Stimulated activated CD4-positive, alpha-beta T cell treated with anti-CD3 and anti-CD28 coated beads, TNF-alpha, amount 100 ng/mL, for 4 hours (primary cell): Measurements from ENCODE around the gene SPATA24.
"Not testable (repeated sequence)": the region's sequence is repeated elsewhere in the genome, so short reads cannot be mapped to it uniquely, and the experiment has no call there.

ENCODE experiments used
- DNase-seq, 3 experiments: peaks; one replicate each; pipeline ENCODE4 v3.0.0-alpha.2; 2020; ENCODE audit warnings: low read depth in 3 of 3

Gene SPATA24

GRCh38 chr5:139382807-139383206 lies 21.1 kb downstream of the SPATA24 start:
- DNase-seq = no peak

GRCh38 chr5:139381837-139382761 lies 21.8 kb downstream of the SPATA24 start:
- no peak for DNase-seq

DNA sequence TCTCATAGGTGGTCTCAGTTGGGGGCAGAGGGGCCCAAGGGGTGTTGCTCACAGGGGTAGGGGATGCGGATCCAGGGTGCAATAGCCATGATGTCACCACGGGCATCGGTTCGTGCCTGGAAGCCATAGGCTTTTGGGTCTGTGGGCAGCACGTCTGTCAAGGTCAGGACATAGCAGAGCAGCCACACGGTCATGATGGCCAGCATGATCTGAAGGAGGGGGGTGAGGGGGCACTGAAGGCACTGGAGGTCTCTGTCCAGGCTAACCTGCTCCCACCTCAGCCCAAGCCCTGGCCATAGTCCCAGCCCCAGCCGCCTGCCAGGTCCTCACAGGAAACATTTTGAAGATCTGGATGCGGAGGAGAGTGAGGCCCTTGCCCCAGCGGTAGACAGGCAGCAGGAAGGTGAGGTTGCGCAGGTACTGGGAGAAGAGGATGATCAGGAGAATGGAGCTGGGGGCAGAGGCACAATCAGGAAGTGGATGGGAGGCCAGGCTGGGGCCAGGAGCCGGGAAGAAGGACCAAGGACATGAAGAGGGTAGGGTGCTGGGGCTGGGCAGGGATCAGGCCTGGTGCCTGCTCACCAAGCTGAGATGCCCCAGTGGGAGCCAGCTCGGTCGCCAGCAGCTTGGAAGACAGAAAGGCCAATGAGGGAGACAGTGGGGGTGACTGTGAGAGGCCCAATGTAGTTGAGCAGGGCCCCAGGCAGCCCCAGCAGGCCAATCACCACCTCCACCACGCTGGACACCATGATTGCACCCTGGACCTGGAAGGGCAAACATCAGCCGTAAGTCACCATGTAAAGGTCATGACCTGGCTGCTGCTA lies 24.1 kb downstream of the SPATA24 start:
- DNase-seq = no peak

GRCh38 chr5:139378941-139379361 lies 24.9 kb downstream of the SPATA24 start:
- no peak for DNase-seq

GRCh38 chr5:139378101-139378825 lies 25.6 kb downstream of the SPATA24 start:
- no peak for DNase-seq

DNA sequence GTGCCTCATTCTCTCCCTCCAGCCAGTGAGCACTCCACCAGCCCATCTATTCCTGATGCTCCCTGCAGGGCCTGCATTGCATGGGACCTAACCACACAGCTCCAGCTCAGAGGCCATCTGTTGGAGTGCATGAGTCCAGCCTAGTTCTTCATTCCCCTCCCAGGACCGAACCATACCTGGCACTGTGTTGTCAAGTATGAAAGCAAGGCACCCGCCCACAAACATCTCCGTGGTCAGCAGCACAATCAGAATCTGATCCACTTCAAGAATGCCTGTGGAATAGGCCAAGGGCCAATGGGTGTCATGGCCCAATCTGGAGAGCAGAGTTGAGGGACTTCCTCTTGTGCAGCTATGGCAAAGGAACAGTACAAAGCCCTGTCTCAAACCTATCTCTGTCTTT lies 26.7 kb downstream of the SPATA24 start:
- DNase-seq = no peak

DNA sequence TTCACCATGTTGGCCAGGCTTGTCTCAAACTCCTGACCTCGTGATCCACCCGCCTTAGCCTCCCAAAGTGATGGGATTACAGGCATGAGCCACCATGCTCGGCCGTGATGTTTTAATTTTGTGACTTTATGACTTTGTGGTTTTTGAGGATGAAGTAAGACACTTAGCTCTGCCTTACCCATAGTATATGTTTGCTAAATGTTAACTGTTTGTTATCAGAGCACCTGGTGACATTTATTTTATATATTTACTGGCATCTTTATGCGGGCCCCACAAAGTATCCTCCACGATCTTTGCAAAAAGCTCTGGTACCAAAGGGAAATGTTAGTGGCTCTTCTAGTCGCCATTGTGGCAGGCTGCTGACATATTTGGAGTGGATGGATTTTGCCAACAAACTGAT lies 27.5 kb downstream of the SPATA24 start:
- DNase-seq = no peak

GRCh38 chr5:139374909-139375308 lies 29.0 kb downstream of the SPATA24 start:
- DNase-seq = no peak

DNA sequence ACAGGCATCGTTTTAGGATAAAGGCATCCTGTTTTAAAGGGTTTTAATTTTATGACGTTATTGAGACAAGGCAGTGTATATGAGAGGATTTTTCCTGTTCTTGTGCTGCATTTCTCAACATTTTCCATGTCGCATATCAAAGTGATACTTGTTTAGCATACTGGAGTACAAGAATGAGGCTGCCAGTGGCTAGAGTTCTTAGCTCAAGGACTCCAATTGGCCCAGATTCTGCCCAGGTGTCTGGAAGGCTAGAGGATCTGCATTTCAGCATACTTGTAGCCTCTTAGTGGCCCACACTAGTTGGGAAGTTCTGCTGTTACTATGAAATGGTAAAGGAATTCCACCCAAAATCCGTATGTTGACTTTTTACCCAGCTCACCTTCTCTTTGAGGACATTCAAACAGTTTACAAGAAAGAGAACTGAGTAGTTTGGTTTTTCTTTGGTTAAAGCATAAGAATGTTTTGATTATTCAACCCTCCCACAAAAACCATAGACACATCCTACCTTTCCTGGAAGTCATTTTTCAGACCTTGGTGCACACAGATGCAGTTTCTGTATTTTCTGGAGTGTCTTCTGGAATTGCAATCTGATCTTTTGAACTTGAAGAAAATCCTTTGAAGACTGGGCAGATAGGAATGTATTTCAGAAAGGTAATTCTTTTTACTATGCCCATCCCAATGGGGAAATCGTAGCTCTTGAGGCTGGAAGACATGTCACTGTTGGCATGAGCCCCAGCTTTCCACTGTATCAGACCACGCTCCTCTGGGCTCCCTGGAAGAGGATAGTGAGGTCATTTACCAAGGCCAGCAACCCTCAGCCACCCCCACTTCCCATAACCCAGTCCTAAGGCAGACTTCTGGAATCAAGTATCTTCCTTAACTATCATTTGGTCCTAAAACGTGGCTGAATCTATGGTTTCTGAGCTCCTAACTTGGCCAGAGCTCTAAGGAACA lies 32.1 kb downstream of the SPATA24 start:
- no peak for DNase-seq

DNA sequence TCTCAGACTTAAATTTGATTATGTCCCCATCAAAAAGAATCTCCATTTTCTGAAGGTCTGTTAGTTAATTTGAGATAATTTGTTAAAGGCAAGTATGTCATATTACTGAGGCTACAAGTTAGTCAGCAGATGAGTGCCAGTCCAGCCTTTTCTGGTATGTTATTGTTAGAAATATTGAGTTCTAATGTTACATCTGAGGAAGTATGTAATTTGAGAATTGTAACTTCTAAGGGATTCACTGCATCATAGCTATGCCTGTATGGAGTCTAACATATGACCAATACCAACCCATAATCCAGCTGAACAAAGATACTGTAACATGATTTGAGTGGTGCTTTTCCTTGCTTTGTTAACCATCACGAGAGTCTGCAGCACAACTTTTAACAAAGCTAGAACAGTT lies 34.7 kb downstream of the SPATA24 start:
- no peak for DNase-seq

DNA sequence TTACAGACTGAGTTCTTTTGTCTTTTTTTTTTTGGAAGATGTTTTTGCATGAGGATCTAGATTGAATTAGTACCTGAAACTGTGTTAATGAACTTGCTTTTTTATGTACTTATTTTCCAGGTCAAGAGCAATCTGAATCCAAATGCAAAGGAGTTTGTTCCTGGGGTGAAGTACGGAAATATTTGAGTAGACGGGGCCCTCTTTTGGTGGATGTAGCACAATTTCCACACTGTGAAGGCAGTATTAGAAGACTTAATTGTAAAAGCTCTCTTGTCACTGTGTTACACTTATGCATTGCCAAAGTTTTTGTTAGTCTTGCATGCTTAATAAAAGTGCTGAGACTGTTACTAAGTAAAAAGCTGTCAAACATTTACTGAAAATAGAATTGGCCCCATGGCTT lies 35.3 kb downstream of the SPATA24 start:
- DNase-seq = no peak

DNA sequence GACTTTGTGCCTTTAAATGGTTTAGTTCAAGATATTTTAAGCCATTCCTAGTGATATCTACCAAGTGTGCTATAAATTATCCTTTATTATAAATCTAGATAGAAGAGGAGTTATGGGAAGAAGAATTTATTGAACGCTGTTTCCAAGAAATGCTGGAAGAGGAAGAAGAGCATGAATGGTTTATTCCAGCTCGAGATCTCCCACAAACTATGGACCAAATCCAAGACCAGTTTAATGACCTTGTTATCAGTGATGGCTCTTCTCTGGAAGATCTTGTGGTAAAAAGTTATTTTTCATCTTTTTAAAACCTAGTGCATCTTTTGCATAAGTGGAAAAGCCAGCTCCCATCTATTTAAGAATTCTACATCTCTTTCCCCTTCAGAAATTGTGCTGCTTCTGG lies 39.4 kb downstream of the SPATA24 start:
- no peak for DNase-seq

DNA sequence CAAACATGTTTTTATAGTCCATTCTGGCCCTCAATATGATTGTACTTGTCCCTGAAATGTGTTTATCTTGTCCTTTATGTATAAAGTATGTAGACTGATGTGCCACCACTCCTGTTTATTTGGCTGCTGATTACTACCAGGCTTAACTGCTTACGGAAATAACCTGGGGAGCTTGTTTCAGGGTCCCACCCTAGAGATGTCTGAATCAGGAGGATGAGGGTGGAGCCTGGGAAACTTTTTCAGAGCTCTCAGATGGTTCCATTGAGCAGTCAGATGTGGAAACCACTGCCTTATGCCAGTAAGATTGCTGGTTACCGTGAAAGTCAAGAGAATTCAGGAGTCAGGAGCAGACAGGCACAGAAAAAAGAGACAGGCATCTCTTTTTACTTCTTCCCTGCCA lies 40.0 kb downstream of the SPATA24 start:
- no peak for DNase-seq

- no peak for DNase-seq
Measured at GRCh38 chr5:139361835-139362429, 42.0 kb downstream of the SPATA24 start.

DNA sequence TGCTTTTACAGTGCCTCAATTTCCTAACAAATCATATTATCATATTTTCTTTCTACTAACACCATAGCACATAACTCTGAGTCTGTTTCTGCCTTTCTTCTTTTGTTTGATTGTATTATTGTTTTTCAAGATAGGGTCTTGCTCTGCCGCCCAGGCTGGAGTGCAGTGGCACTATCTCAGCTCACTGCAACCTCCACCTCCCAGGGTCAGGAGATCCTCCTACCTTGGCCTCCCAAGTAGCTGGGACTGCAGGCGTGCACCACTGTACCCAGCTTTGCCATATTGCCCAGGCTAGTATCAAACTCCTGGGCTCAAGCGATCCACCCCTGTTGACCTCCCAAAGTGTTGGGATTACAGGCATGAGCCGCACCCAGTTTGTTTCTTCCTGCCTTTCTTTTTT lies 43.5 kb downstream of the SPATA24 start:
- no peak for DNase-seq

GRCh38 chr5:139358064-139358463 lies 45.8 kb downstream of the SPATA24 start:
- no peak for DNase-seq

- DNase-seq = not testable (repeated sequence)
Measured at GRCh38 chr5:139355900-139356299, 48.0 kb downstream of the SPATA24 start.

- DNase-seq = no peak
Measured at GRCh38 chr5:139354186-139354585, 49.7 kb downstream of the SPATA24 start.

- DNase-seq = not testable (repeated sequence)
Measured at GRCh38 chr5:139347863-139348262, 56.0 kb downstream of the SPATA24 start.
